CD14-positive monocyte (primary cell): ENCODE data around the gene GOLGA3. TPM values are rescaled to one million over a fixed set of nuclear protein-coding genes. Genes with fewer than 3 reads are reported as not detected.

Source experiments
- DNase-seq, 3 donors: peaks; one replicate each; pipeline ENCODE4 v3.0.0-alpha.2; 2011 to 2022
- H2AFZ ChIP-seq: 2 replicates; pipeline ENCODE4 v1.6.0; 2012; ENCODE audit warnings: mild to moderate bottlenecking, low read depth, low read length, inconsistent platforms; ENCODE audit not compliant: insufficient read depth, poor library complexity, severe bottlenecking
- H3K27ac ChIP-seq, 2 donors: 1 replicate in 1 of 2; 2 replicates in 1 of 2; pipeline ENCODE4 v1.5.1; 2012 to 2013; ENCODE audit warnings: low read length in 2 of 2, control low read depth in 1 of 2, inconsistent platforms in 1 of 2, low read depth in 1 of 2, mild to moderate bottlenecking in 1 of 2
- H3K27me3 ChIP-seq, 2 donors: one replicate each; pipeline versions ENCODE4 v1.6.0 to v1.6.1; 2011 to 2013; ENCODE audit warnings: low read length in 2 of 2; ENCODE audit not compliant: control insufficient read depth in 2 of 2, insufficient read depth in 2 of 2
- H3K36me3 ChIP-seq, 2 donors: replicated peaks in 1 of 2; 1 replicate in 1 of 2; 2 replicates in 1 of 2; pipeline versions ENCODE4 v1.5.1 to v1.6.1; 2012 to 2013; ENCODE audit warnings: low read length in 2 of 2, control low read depth in 1 of 2, inconsistent platforms in 1 of 2, mild to moderate bottlenecking in 1 of 2; ENCODE audit not compliant: insufficient read depth in 2 of 2, control insufficient read depth in 1 of 2
- H3K4me1 ChIP-seq, 2 donors: 1 replicate in 1 of 2; 2 replicates in 1 of 2; pipeline versions ENCODE4 v1.5.1 to v1.6.1; 2012 to 2013; ENCODE audit warnings: low read length in 2 of 2, control low read depth in 1 of 2, inconsistent platforms in 1 of 2, mild to moderate bottlenecking in 1 of 2, moderate library complexity in 1 of 2; ENCODE audit not compliant: insufficient read depth in 2 of 2, control insufficient read depth in 1 of 2
- H3K4me2 ChIP-seq: replicated peaks from 2 replicates; pipeline ENCODE3; 2012; ENCODE audit warnings: low read length, moderate library complexity, mild to moderate bottlenecking; ENCODE audit not compliant: poor library complexity, severe bottlenecking; ENCODE audit errors: extremely low read depth
- H3K4me3 ChIP-seq, 3 experiments: fragments of 200-600 bp in 1 of 3; sonication (generic) in 1 of 3; replicated peaks in 1 of 3; 1 replicate in 2 of 3; 2 replicates in 1 of 3; pipeline ENCODE4 v1.5.1; 2011 to 2013; ENCODE audit warnings: low read length in 3 of 3, mild to moderate bottlenecking in 3 of 3, control low read depth in 2 of 3, low read depth in 2 of 3, inconsistent platforms in 1 of 3, moderate library complexity in 1 of 3
- H3K79me2 ChIP-seq: 2 replicates; pipeline ENCODE4 v1.6.0; 2012; ENCODE audit warnings: mild to moderate bottlenecking, control low read depth, inconsistent platforms, low read length, moderate library complexity; ENCODE audit not compliant: insufficient read depth
- H3K9ac ChIP-seq: 2 replicates; pipeline ENCODE4 v1.6.0; 2017; ENCODE audit warnings: low read length, mild to moderate bottlenecking; ENCODE audit not compliant: insufficient read depth, poor library complexity, severe bottlenecking
- H3K9me3 ChIP-seq, 2 donors: replicated peaks in 1 of 2; 1 replicate in 1 of 2; 2 replicates in 1 of 2; pipeline versions ENCODE4 v1.5.1 to v1.6.1; 2012 to 2013; ENCODE audit warnings: low read length in 2 of 2, control low read depth in 1 of 2; ENCODE audit not compliant: control insufficient read depth in 1 of 2, insufficient read depth in 1 of 2
- H4K20me1 ChIP-seq: 2 replicates; pipeline ENCODE4 v1.6.0; 2012; ENCODE audit warnings: mild to moderate bottlenecking, low read length, control low read depth, moderate library complexity; ENCODE audit not compliant: insufficient read depth
- H3K27ac Mint-ChIP-seq, 7 donors: one replicate each; pipeline ENCODE4 v1.8.0; 2020; ENCODE audit warnings: mild to moderate bottlenecking in 7 of 7, mixed read lengths in 7 of 7, moderate library complexity in 6 of 7, inconsistent platforms in 2 of 7
- H3K27me3 Mint-ChIP-seq, 3 donors: one replicate each; pipeline ENCODE4 v1.8.0; 2021 to 2022; ENCODE audit warnings: low read depth in 3 of 3, mild to moderate bottlenecking in 3 of 3, mixed read lengths in 3 of 3, moderate library complexity in 3 of 3, inconsistent platforms in 1 of 3
- H3K36me3 Mint-ChIP-seq, 2 donors: one replicate each; pipeline ENCODE4 v1.8.0; 2020; ENCODE audit warnings: mixed read lengths in 2 of 2, inconsistent platforms in 1 of 2, mild to moderate bottlenecking in 1 of 2
- H3K4me1 Mint-ChIP-seq: one replicate; pipeline ENCODE4 v1.8.0; 2020; ENCODE audit warnings: mild to moderate bottlenecking, mixed read lengths
- H3K4me3 Mint-ChIP-seq, 2 donors: one replicate each; pipeline ENCODE4 v1.8.0; 2020; ENCODE audit warnings: mild to moderate bottlenecking in 2 of 2, mixed read lengths in 2 of 2, moderate library complexity in 1 of 2
- H3K9me3 Mint-ChIP-seq, 7 donors: one replicate each; pipeline ENCODE4 v1.8.0; 2020 to 2022; ENCODE audit warnings: mixed read lengths in 7 of 7, mild to moderate bottlenecking in 6 of 7, moderate library complexity in 6 of 7, inconsistent platforms in 2 of 7
- WGBS: methylation state at CpG from one replicate; pipeline ENCODE4 v1.1.5; 2013; ENCODE audit warnings: missing lambda C conversion rate; ENCODE audit not compliant: insufficient coverage; 5-methylcytosine and 5-hydroxymethylcytosine counted together
- intact Hi-C, 2 donors: fragments of 100-400 bp; cut with micrococcal nuclease; formaldehyde crosslinking; loops; one replicate each; pipeline versions ENCODE4 v1.15.0 to v1.15.1; 2023
- polyA plus RNA-seq, 3 donors: library from polyadenylated mRNA; depleted of rRNA in 1 of 3; unstranded in 2 of 3; stranded (reverse) in 1 of 3; fragments of 300-500 nt in 2 of 3; fragments of >200 nt in 1 of 3; fragmentation: Illumina TruSeq in 2 of 3; gene quantifications; 1 replicate in 2 of 3; 2 replicates in 1 of 3; pipeline ENCODE4 v1.2.3, GENCODE V29; 2012 to 2021
- TF ChIP-seq, protein P1 (sequence below): fragments of 200-600 bp; IDR thresholded peaks from one replicate; pipeline ENCODE4 v1.8.0; 2022; ENCODE audit warnings: antibody characterized with exemption, mild to moderate bottlenecking

GOLGA3 gene
- polyA plus RNA-seq, 3 donors, result 1.2 to 12.0 (median 2.4) TPM

DNA sequence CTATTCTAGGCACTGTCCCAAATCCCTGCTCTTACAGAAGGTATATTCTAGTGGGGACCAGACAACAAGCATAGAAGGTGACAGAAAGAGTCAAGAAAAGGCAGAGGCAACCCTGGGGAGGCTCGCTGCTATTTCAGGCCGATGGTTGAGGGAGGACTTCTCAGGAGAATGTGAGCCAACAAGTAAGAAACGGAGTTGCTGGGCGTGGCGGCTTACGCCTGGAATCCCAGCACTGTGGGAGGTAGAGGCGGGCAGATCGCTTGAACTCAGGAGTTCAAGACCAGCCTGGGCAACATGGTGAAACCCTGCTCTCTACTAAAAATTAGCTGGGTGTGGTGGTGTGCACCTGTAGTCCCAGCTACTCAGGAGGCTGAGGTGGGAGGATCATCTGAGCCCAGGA is 4.7 kb upstream of the GOLGA3 start:
- H3K9ac ChIP-seq, result no peak overlapping the region
- intact Hi-C loops, result loop anchor here in 1 of 2 donors (5.0 kb wide), 1 partner anchor 54 kb away; the partner anchor contains the start of gene CHFR
- H3K27me3 ChIP-seq, result no peaks in the 10 kb centered on the region
- DNase-seq, result no peak
- no peak overlapping the region for H3K4me2 ChIP-seq
- H3K36me3 ChIP-seq, result peaks cover 11 to 15% of the 10 kb centered on the region in 2 donors
- Mint-ChIP-seq H3K36me3 (peaks cover 28 to 48% of the 10 kb centered on the region in 2 donors), H3K27ac (no peak overlapping the region), H3K4me3 (no peak overlapping the region), H3K9me3 (peaks cover 0 to 6% (median 0%) of the 10 kb centered on the region in 7 donors), H3K27me3 (peaks cover 0 to 3% (median 1%) of the 10 kb centered on the region in 3 donors), H3K4me1 (peaks cover 7% of the 10 kb centered on the region)
- peaks cover 5 to 7% of the 10 kb centered on the region in 2 donors for H3K4me1 ChIP-seq
- no peak overlapping the region for H3K4me3 ChIP-seq
- H3K27ac ChIP-seq, result no peak overlapping the region
- H3K79me2 ChIP-seq, result peaks cover 1% of the 10 kb centered on the region
- H3K9me3 ChIP-seq, result no peaks in the 10 kb centered on the region
- TF ChIP-seq, protein P1, sequence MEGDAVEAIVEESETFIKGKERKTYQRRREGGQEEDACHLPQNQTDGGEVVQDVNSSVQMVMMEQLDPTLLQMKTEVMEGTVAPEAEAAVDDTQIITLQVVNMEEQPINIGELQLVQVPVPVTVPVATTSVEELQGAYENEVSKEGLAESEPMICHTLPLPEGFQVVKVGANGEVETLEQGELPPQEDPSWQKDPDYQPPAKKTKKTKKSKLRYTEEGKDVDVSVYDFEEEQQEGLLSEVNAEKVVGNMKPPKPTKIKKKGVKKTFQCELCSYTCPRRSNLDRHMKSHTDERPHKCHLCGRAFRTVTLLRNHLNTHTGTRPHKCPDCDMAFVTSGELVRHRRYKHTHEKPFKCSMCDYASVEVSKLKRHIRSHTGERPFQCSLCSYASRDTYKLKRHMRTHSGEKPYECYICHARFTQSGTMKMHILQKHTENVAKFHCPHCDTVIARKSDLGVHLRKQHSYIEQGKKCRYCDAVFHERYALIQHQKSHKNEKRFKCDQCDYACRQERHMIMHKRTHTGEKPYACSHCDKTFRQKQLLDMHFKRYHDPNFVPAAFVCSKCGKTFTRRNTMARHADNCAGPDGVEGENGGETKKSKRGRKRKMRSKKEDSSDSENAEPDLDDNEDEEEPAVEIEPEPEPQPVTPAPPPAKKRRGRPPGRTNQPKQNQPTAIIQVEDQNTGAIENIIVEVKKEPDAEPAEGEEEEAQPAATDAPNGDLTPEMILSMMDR, result no peak
- H2AFZ ChIP-seq, result no peak overlapping the region
- WGBS, result 98% methylated on average over 6 of the region's 8 CpGs
- peaks cover 3% of the 10 kb centered on the region for H4K20me1 ChIP-seq

DNA sequence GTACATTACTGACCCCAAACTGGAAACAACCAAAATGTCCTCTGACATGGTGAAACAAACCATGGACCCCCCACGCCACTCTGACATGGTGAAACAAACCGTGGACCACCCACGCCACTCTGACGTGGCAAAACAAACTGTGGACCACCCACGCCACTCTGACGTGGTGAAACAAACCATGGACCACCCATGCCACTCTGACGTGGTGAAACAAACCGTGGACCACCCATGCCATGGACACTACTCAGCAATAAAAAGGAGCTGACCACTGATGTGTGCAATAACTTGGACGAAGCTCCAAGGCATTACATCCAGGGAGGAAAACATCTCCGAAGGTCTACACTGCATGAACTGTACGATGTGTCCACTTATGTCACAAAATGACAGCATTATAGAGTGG is 3.1 kb upstream of the GOLGA3 start:
- Histone ChIP-seq H4K20me1 (peaks cover 1% of the 10 kb centered on the region), H3K27me3 (no peaks in the 10 kb centered on the region), H3K4me1 (peaks cover 17 to 22% of the 10 kb centered on the region in 2 donors), H3K4me2 (no peak overlapping the region), H3K27ac (no peak overlapping the region), H3K79me2 (peaks cover 17% of the 10 kb centered on the region), H3K4me3 (no peak overlapping the region), H2AFZ (no peak overlapping the region), H3K9me3 (no peaks in the 10 kb centered on the region), H3K9ac (no peak overlapping the region), H3K36me3 (peaks cover 11 to 21% of the 10 kb centered on the region in 2 donors)
- Mint-ChIP-seq H3K9me3 (peaks cover 0 to 6% (median 0%) of the 10 kb centered on the region in 7 donors), H3K27me3 (peaks cover 0 to 3% (median 0%) of the 10 kb centered on the region in 3 donors), H3K4me1 (peaks cover 21% of the 10 kb centered on the region), H3K36me3 (peaks cover 33 to 44% of the 10 kb centered on the region in 2 donors), H3K4me3 (no peak overlapping the region), H3K27ac (no peak overlapping the region)
- no peak for DNase-seq
- 94% methylated on average over 10 of the region's 11 CpGs for whole genome bisulfite sequencing
- TF ChIP-seq, protein P1, result no peak
- intact Hi-C loops, result loop anchor here in 1 of 2 donors (5.0 kb wide), 1 partner anchor 56 kb away; the partner anchor contains the start of gene CHFR
